ENCODE data around the gene TNNI3K.
A peak's percentile ranks its signal among the peaks of the same experiment; 100 is the strongest.

The TNNI3K gene

DNA sequence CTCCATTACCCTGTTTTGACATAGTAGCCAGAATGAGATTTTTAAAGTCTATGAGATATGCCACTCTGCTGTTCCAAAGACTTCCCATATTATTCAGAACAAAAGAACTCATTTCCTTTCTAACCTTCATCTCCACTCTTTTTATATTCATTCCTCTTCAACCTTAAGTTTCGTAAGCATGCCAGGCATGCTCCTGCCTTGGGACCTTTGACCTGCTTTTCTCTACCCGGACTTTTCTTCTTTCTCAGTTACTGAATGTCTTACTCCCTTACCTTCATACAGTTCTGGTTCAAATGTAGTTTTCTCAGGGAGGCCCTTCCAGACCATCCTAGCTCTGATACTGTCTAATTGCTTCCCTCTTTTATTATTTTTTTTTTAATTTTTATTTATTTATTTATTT is 81.1 kb downstream of the TNNI3K start:
- no peak for DNase-seq

DNA sequence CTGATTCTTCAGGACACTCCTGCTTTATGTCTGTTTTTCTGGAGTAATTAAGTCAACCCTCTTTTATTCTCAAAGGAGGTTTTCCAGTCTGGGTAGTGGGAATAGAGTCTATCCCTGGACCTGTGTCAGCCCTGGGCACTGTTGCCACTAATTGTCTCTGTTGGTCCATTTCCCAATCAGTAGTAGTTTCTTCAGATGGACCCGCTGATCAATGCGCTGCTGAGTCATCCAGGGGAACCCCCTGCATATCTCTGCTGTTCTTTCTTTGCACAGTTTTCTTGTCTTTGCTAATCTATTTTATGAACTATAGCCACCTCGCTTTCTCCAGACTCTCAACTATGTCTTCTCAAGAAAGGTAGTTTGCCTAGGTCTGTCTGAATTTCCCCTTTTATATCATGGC is 82.5 kb downstream of the TNNI3K start:
- DNase-seq, result no peak

DNA sequence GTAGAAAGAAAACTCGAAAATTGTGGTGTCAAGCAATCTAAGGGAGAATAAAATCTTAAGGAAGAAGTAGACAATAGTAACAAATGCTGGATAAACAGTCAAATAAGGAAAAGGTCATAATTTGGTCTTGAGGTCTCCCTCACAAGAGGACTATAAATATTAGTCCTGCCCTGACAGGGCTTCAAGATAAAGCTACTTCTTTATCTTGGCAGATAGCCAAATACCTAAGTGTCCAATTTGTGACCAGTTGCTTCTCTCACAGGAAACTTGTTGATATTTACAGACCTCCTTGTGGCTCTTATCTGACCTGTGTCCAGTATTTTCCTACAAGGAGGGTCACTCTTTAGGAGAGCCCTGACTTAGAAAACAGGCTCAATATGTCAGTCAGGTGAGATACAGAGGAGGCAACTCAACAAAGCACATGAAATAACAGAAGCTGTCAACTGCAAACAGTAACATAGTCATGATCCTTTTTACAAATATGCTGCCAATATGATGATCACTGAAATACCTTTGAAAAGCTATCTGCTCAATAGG is 88.8 kb downstream of the TNNI3K start:
- no peak for DNase-seq

DNA sequence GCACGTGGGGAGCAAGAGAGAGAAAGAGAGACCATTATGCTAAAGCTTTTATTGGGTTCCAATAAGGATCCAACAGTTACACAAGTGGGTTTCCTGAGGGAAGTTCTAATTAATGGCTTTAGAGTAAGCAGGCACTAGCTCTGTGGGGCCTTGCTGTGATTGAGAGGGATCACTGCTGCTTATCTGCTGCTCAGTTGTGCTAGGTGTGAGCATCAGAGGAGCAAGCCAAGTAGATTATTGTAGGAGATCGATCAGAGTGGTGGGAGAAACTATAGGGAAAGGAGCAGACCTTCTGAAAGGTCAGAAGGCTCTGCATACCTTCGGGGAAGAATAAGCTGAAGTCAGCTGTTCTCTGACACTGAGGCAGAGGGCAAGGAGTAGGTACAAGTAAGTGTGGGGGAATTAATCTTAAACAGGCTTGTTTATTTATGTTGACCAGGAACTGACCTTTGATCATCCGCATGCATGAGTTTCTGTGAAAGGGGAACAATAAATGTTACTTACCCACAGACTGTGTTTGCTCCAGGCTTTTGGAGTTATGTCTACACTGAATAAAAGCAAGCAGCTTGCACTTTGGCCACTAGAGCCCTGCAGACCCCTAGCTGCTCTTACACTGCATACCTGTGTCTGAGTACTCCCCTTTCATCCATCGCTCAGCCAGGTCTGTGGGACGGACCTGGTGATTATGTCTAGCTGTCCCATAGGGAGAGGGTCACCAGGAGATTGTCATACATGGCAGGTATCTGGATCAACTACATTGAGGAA is 89.7 kb downstream of the TNNI3K start:
- DNase-seq, result no peak

DNA sequence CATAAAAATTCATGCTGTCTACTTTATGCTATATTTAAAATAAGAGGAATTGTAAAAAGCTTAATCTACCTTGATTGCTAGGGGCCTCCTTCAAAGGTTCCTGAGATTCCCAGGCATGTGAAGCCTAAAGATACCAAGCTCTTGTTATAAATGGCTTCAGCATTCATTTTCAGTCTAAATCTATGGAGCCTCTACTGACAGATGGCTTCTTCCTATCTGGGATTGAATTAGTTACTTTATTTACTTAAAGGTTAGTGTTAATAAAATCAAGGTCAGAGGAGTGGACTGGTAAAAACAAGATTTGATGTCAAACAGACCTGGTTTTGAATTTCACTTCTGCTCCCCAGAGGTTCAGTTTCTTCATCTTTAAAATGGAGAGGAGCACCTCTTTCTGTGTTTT is 93.7 kb downstream of the TNNI3K start:
- peak; percentile 71 for DNase-seq

DNA sequence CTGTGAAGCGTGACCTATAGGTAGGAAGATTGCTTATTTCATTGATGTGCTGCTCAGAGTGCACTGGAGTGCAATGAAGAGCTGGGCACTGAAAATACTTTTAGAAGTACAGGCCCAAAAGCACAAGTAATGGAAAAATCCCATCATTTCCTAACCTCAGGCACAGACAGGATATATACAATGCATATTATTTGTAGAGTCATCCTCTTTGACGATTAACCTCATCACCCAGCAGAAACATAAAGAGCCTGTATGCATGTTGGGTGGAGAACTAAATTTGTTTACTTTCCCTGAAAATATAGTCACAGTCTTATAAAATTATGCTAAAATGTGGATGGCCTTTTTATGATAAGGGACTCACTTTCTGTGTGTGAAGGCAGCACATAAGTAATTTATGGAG is 98.1 kb downstream of the TNNI3K start:
- peak; percentile 40 for DNase-seq

DNA sequence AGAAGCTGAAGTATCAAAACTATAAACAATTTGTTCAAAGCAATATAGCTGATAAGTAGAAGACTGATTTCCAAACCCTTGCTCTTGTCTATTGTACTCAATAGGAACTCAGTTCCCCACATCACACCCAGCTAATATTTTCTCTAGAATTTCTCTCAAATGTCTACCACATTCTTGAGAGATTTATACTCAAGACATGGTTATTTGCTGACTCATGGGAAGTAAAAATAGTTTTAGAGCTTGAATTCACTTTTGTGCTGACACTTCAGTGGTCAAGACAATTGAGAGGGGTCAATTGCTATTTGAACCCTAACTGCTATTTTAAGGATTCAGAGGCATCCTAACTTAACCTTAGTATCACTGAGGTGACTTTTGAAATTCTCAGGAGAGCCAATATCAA is 99.0 kb downstream of the TNNI3K start:
- no peak for DNase-seq

DNA sequence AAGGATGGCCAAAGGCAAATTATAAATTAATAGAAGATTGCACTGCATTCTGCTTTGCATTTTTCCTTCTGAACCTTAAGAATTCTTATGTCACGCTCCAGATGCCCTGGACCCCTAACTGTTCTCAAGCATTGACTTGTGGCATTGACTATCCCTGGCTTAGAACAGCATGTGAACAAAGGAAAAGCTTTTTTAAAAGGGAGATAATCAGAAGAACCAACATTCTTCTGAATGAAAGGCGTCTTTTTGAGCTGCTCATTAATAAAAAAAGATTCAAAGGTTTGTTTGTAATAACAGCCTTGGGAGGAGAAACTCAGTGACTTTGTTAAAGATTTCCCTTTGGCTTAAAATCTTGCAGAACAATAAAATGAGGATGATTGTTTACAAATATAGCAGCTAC is 105.5 kb downstream of the TNNI3K start:
- no peak for DNase-seq

DNA sequence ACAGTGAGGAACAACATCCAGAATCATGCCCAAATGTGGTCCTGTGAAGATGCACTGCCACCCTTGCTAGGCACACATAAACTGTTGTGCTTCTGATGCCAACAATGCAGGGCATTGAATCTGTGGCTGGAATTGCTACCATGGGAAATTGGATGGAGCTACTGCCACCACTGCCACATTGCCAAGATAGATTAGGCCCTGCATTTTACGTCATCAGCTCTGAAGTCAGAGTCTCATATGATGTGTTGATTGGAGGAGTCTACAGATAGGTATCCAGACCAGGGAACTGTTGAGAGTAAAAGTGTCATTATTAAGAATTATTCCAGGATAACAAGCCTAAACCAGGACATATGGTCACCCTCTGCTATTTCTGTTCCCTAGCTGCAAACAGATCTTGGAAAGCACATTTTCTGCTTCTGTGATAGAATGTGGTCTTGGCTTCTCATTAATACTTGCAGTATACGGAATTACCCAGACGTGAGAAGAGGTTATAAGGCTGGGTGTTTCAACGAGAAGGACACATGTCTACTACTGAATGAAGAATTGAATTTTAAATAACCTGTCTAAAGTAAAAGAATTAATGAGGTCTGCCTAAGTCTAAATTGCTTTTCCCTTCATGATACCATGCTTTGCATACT is 106.6 kb downstream of the TNNI3K start:
- DNase-seq, result peak; percentile 30

DNA sequence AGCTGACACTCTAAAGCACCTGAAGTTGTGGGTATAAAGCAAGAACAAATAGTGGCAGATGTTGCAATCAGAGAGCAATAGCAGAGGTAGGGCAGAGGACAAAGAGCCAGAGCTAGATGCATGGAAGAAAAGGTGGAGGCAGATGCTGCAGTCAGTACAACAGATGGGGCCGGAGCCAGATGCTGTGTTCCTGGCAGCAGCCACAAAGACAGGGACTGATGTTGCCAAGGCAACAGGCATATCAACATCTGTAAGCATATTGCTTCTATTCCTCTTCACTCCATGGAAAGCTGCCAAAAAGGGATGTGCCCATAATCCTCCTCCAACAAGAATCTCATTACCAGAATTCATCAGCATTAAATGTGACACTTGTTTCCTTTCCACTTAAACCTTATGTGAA is 108.0 kb downstream of the TNNI3K start:
- peak; percentile 100 for DNase-seq

DNA sequence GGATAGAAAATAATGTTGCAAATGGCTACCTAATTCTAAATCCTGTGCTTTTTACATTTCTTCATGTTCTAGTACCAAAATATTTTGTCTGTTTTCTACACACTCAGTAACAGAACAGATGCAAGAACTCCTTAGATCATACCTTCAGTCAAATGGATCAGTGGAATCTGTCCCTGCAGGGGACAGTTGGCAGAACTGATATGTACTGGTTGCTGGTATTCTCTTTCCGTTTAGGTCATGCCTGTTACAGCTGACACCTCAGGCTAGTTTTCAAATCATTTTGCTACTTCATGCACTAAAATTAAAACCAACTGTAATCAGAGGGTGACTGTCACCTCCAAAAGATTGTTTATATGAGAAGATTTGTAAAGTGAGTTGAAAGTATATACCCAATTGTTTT is 109.2 kb downstream of the TNNI3K start:
- DNase-seq, result no peak

DNA sequence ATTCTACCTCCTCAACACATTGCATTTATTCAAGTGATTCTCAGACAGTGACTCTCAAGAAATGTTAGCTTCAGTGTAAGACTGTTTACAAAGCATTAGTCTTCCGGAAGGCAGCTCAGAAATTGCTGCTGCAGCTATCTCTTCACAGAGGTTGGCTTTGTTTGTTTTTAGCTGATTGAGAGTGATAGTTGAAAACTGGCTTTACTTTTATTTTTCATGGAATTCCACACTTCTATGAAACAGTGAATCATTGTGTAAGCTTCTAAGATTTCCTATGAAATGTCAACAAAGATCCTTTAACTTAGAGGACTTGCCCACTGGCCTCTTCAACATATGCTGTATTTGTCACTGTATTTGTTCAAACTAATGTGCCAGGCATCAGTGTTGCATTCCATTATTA is 121.3 kb downstream of the TNNI3K start:
- no peak for DNase-seq

DNA sequence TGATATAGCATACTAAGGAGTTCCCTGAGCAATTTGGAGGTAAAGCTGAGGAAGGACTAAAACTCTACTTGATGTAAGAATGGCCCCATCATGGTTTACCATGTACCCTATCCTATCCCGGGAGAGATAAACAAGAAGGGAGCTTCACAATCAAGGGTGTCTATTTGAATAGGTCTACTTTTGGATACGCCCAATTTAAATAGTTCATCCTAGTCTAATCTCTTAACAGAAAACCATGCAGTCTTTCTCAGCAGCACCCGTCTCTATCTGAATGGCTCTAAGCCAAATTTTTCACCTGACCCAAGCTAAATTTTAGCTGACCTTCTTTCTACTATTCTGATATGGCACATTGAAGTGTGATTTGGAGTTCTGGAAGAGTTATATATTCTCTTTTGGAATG is 122.0 kb downstream of the TNNI3K start:
- no peak for DNase-seq

DNA sequence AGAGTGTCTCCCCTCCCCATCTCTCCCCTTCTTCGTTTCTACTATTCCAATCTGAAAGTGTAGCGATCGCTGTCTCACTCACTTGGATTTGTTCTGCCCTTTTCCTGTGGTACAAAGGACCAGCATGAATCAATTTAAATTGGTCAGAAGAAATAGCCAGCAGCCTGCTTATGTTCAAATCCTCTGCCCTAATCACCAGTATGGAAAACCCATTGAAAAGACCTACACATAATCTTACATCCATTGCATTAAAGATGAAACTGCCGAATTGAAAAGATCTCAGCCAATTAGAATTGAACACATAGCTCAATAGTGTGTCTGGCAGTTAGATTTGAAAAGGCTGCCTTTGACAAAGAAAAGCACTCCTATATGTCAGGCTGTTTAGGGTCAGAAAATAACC is 122.6 kb downstream of the TNNI3K start:
- DNase-seq, result no peak

DNA sequence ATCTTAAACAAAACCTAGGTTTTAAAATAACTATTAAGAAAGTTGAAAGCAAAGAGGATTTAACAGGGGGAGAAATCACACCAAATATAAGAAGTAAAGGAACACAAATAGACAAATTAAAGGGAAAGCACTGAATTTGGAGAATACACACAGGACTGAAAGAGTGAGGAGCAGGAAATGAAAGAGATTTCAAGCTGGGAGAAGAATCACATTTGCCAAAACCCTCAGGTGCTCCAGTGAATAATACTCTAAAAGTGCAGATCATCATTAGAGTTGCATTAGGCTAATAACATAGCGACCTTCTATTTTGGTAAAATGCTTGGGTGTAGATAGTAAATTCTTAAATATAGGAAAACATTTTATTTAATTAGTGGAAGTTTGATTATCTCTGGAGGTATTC is 127.5 kb downstream of the TNNI3K start:
- no peak for DNase-seq

DNA sequence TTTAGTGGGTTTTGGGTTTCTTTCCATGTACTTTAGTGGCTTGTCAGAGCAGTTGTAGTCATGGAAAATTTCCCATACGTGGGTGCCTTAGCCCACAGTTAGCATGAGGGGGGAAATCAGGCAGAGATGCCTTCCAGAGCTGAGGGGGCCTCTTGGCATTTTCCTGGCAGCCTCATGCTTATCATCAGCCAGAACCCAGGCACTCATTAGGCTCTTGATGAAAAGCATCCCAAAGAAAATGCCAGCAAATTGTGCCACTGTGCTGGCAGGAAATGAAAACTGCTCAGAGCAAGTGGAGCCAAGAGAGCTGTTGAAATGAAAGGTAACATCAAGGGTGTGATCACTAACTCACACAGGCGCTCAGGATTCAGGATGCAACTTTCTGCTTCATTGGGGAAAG is 128.0 kb downstream of the TNNI3K start:
- DNase-seq, result no peak

DNA sequence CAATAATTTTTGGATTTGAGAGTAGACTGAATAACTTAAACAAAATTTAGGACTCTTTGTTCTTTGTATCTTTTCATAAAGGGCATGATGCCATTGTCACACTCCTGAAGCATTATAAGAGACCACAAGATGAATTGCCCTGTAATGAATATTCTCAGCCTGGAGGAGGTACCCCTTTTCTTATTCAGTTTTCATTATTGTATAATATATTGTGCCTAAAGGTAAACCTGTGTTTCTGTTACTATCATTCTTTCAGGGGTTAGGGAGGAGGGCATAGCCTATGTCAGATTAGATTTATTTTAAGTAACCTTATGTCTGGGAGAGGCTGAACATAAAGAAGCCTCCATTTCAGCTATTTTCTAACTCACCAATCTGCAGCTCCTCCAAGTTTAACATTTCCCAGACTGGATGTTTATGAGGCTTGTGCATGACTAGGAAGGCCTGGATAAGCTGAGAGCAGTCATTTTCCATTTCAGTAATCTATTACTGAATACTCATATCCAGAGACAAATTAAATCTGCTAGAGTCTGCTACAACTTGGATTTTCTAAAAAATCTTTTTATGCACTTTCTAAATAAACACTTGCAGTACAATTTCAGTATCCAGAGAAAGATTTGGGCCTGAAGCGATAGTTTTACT is 132.1 kb downstream of the TNNI3K start:
- no peak for DNase-seq

DNA sequence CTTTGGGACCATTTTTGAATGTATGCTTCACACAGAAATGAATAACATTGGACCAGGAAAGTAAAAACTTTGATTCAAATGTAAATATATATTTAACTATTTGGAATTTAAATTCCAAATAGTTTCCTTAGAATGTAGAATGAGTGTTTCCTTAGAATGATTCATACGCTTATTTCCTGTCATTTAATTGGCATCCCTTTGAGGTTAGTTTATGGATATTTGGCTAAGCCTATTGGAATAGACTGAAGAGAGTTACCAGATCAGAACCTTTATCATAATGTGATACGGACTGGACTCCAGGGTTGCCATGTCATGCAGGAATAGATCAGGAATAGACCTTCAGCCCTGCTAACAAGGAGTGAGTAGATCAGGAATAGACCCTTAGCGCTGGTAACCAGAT is 133.1 kb downstream of the TNNI3K start:
- no peak for DNase-seq

DNA sequence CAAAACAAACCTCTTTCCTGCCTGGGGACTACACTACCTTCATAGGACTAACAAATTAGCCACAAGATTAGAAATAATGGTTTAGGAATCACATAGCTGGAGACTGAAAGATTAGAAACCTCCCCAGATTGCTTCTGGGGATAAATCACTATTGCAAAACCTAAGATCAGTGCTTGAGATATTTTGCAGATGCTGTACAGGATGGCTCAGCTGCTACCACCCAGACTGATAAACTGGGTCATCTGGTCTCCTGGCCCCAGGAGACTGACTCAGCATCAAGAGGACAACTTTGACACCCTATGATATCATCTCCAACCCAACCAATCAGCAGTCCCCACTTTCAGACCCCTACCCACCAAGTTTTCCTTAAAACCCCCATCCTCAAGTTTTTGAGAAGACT is 140.2 kb downstream of the TNNI3K start:
- DNase-seq, result no peak

DNA sequence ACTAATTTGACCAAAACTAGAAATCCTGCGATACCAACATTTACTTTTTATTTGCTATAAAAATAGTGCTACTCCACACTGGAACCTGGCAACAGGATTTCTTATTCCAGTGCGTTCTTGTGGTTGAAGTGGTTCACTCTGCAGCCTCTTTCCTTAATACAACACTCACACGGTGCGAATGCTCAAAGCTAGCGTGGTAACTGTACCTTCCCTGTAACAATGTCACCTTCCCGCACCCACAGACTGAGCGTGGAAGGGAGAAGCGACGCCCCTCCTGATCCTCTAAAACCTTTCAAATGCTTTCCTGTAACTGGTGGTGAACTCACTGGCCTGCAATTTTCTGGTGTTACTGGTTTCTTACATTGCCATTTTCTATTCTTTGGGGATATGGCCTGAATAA is 145.1 kb downstream of the TNNI3K start:
- DNase-seq, result no peak

DNA sequence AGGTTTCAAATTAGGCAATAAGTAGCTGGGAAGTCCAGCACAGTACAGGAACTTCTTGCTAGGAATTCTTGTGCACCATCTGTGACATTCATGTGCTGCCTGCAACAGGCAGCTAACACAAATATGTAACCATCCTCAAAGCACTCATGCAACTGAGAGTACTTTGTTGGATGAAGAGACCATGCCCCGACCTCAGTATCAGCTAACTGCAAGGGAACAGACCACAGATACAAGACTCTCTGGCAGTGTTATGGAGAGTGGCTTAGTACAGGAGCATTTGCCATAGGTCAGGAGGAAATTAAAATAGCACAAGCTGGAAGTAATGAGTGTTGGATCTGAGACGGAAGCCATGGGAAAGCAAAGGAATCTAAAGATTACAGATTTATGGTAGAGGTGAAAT is 153.7 kb downstream of the TNNI3K start:
- DNase-seq, result no peak

DNA sequence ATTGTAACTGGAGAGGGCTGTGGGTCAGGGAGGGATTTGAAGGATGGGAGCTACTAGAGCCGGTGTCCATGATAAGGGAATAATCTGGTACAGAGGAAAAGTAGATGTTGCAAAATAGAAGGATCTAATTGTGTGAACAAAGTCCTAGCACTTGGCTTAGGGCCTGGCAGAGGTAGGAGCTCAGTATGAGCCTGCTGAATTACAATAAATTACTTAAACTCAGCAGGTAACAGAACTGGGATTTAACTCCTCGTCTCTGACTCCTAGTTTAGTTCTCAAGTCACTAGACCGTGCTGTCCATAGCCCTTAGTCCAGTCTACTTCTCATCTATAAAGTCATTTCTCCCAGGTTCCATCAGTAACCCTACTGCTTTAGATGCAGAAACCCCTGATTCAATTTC is 157.0 kb downstream of the TNNI3K start:
- no peak for DNase-seq

DNA sequence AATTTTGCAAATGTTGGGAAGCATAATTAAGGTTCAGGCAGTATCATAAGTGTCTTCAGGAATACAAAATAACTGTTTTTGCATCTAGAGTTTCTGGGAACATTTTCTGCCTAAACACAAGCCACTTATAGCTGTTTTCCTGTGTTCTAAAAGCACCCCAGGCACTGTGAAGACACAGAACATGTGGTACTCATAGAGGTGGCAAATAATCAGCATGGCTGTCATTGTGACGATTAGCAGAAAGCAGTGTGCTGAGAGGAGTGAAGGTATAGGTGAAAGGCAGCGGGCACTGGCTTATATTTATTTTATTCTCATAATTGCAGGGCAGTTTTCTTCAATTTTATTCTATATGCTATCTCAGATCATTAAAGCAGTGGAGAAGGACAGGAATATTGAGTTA is 157.7 kb downstream of the TNNI3K start:
- no peak for DNase-seq

DNA sequence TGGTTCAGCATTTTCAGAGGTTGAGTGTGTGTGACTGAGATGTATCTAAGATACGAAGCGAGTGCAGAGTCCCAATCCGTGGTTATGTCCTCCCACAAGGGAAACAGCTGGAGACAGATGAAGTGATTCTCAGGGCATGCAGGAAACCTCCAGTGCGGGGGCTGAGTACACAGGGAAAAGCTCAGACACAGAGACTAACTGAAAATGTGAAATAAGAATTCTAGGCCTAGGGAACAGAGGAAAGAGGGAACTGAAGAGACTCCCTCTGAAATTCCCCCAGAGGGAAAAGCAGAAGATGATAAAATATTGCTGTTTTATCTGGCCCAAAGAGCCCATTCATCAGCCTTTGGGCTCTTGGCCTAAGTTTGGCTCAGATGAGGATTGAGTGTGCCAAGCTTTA is 160.4 kb downstream of the TNNI3K start:
- no peak for DNase-seq

Data from NCI-H2171 treated with DMSO at 0.1 percent for 48 hours (cell line).